ENCODE measurements around the gene DUSP19.

DUSP19 gene

GRCh38 chr2:183113630-183114029, 35.1 kb downstream of the DUSP19 start:
- H2BK120ac ChIP-seq (ENCODE audit: low read depth, low read length), result no peak overlapping the region
- no peak overlapping the region for H3K56ac ChIP-seq (ENCODE audit: low read length)
- no peak overlapping the region for H2BK5ac ChIP-seq (ENCODE audit: low read length)
- H2AK5ac ChIP-seq (ENCODE audit: low read length), result no peak overlapping the region
- H3K79me1 ChIP-seq (ENCODE audit: low read length), result no peaks in the 10 kb centered on the region
- no peaks in the 10 kb centered on the region for H3K79me2 ChIP-seq (ENCODE audit: control insufficient read depth, insufficient read depth, low read length)
- no peak overlapping the region for H3K4me3 ChIP-seq (ENCODE audit: low read length)
- H3K9ac ChIP-seq (ENCODE audit: low read length), result no peak overlapping the region
- H3K4me1 ChIP-seq (ENCODE audit: control insufficient read depth, low read depth, low read length), result no peaks in the 10 kb centered on the region
- H3K4ac ChIP-seq (ENCODE audit: low read depth, low read length), result no peak overlapping the region
- H3K23ac ChIP-seq (ENCODE audit: low read length), result no peak overlapping the region
- no peak overlapping the region for H3K27ac ChIP-seq (ENCODE audit: low read depth, low read length)
- H4K8ac ChIP-seq (ENCODE audit: low read depth, low read length), result no peak overlapping the region
- H3K27me3 ChIP-seq (ENCODE audit: insufficient read depth, low read length, poor library complexity), result no peaks in the 10 kb centered on the region
- H2BK15ac ChIP-seq (replicated peaks; ENCODE audit: low read depth), result no peak overlapping the region
- H3K18ac ChIP-seq (ENCODE audit: low read length), result no peak overlapping the region
- H4K5ac ChIP-seq (ENCODE audit: low read length), result no peak overlapping the region
- no peak for DNase-seq
- H3K4me2 ChIP-seq (ENCODE audit: low read length), result no peak overlapping the region
- no CpG with 5 or more reads among the region's 2 CpGs for WGBS (ENCODE audit: extremely low coverage, insufficient coverage, low lambda C conversion rate)
- H3K36me3 ChIP-seq (ENCODE audit: control insufficient read depth, insufficient read depth, low read length), result no peaks in the 10 kb centered on the region

DNA sequence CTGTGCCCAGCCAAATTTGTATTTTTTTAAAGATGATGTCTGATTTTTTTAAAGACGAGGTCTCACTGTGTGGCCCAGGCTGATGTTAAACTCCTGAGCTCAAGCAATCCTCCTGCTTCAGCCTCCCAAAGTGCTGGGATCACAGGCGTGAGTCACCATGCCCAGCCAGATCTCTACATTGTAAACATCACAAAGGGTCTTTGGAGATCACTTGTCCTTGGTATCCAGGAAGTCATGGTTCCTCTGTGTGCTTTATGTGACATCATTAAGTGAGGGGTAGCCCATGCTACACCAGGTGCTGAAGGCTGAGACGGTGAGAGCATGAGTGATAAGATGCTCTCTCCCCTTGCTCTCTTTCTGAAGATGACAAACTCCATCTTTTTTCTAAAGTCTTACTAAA, 38.7 kb downstream of the DUSP19 start:
- Histone ChIP-seq H2BK15ac (replicated peaks; ENCODE audit: low read depth) (no peak overlapping the region), H3K27me3 (ENCODE audit: insufficient read depth, low read length, poor library complexity) (no peaks in the 10 kb centered on the region), H3K4ac (ENCODE audit: low read depth, low read length) (no peak overlapping the region), H3K56ac (ENCODE audit: low read length) (no peak overlapping the region), H3K79me2 (ENCODE audit: control insufficient read depth, insufficient read depth, low read length) (no peaks in the 10 kb centered on the region), H4K8ac (ENCODE audit: low read depth, low read length) (no peak overlapping the region), H2BK5ac (ENCODE audit: low read length) (no peak overlapping the region), H3K18ac (ENCODE audit: low read length) (no peak overlapping the region), H4K5ac (ENCODE audit: low read length) (no peak overlapping the region), H2BK120ac (ENCODE audit: low read depth, low read length) (no peak overlapping the region), H3K4me1 (ENCODE audit: control insufficient read depth, low read depth, low read length) (no peaks in the 10 kb centered on the region), H3K9ac (ENCODE audit: low read length) (no peak overlapping the region), H3K79me1 (ENCODE audit: low read length) (no peaks in the 10 kb centered on the region), H3K4me3 (ENCODE audit: low read length) (no peak overlapping the region), H3K36me3 (ENCODE audit: control insufficient read depth, insufficient read depth, low read length) (no peaks in the 10 kb centered on the region), H2AK5ac (ENCODE audit: low read length) (no peak overlapping the region), H3K23ac (ENCODE audit: low read length) (no peak overlapping the region), H3K27ac (ENCODE audit: low read depth, low read length) (no peak overlapping the region), H3K4me2 (ENCODE audit: low read length) (no peak overlapping the region)
- no CpG with 5 or more reads among the region's 3 CpGs for WGBS (ENCODE audit: extremely low coverage, insufficient coverage, low lambda C conversion rate)
- DNase-seq, result peak; percentile 37

- Histone ChIP-seq H3K27me3 (ENCODE audit: insufficient read depth, low read length, poor library complexity) (no peaks in the 10 kb centered on the region), H3K56ac (ENCODE audit: low read length) (peak overlapping the region; percentile 89), H2BK5ac (ENCODE audit: low read length) (no peak overlapping the region), H2BK120ac (ENCODE audit: low read depth, low read length) (no peak overlapping the region), H3K4me3 (ENCODE audit: low read length) (no peak overlapping the region), H3K23ac (ENCODE audit: low read length) (no peak overlapping the region), H3K4me1 (ENCODE audit: control insufficient read depth, low read depth, low read length) (peaks cover 2% of the 10 kb centered on the region), H2BK15ac (replicated peaks; ENCODE audit: low read depth) (no peak overlapping the region), H3K4me2 (ENCODE audit: low read length) (peak overlapping the region; percentile 63), H3K79me1 (ENCODE audit: low read length) (no peaks in the 10 kb centered on the region), H3K36me3 (ENCODE audit: control insufficient read depth, insufficient read depth, low read length) (no peaks in the 10 kb centered on the region), H4K8ac (ENCODE audit: low read depth, low read length) (no peak overlapping the region), H3K4ac (ENCODE audit: low read depth, low read length) (no peak overlapping the region), H4K5ac (ENCODE audit: low read length) (no peak overlapping the region), H3K79me2 (ENCODE audit: control insufficient read depth, insufficient read depth, low read length) (peaks cover 26% of the 10 kb centered on the region), H2AK5ac (ENCODE audit: low read length) (no peak overlapping the region), H3K18ac (ENCODE audit: low read length) (no peak overlapping the region), H3K27ac (ENCODE audit: low read depth, low read length) (no peak overlapping the region), H3K9ac (ENCODE audit: low read length) (peak overlapping the region; percentile 82)
- WGBS (ENCODE audit: extremely low coverage, insufficient coverage, low lambda C conversion rate), result no CpG with 5 or more reads among the region's 17 CpGs
- no peak for DNase-seq
Observed at GRCh38 chr2:183123117-183123958, 44.8 kb downstream of the DUSP19 start.

GRCh38 chr2:183123959-183124221, 45.3 kb downstream of the DUSP19 start:
- Histone ChIP-seq H3K27ac (ENCODE audit: low read depth, low read length) (no peak overlapping the region), H3K4me2 (ENCODE audit: low read length) (peak overlapping the region; percentile 63), H3K4me3 (ENCODE audit: low read length) (peak overlapping the region; percentile 61), H2BK120ac (ENCODE audit: low read depth, low read length) (no peak overlapping the region), H3K36me3 (ENCODE audit: control insufficient read depth, insufficient read depth, low read length) (no peaks in the 10 kb centered on the region), H3K56ac (ENCODE audit: low read length) (peak overlapping the region; percentile 89), H2AK5ac (ENCODE audit: low read length) (no peak overlapping the region), H2BK5ac (ENCODE audit: low read length) (no peak overlapping the region), H3K4me1 (ENCODE audit: control insufficient read depth, low read depth, low read length) (peaks cover 2% of the 10 kb centered on the region), H3K9ac (ENCODE audit: low read length) (peak overlapping the region; percentile 82), H3K18ac (ENCODE audit: low read length) (no peak overlapping the region), H3K79me1 (ENCODE audit: low read length) (no peaks in the 10 kb centered on the region), H3K79me2 (ENCODE audit: control insufficient read depth, insufficient read depth, low read length) (peaks cover 30% of the 10 kb centered on the region), H3K4ac (ENCODE audit: low read depth, low read length) (peak overlapping the region; percentile 46), H4K8ac (ENCODE audit: low read depth, low read length) (no peak overlapping the region), H3K27me3 (ENCODE audit: insufficient read depth, low read length, poor library complexity) (no peaks in the 10 kb centered on the region), H4K5ac (ENCODE audit: low read length) (no peak overlapping the region), H3K23ac (ENCODE audit: low read length) (no peak overlapping the region), H2BK15ac (replicated peaks; ENCODE audit: low read depth) (no peak overlapping the region)
- DNase-seq, result no peak
- no CpG with 5 or more reads among the region's 7 CpGs for WGBS (ENCODE audit: extremely low coverage, insufficient coverage, low lambda C conversion rate)

DNA sequence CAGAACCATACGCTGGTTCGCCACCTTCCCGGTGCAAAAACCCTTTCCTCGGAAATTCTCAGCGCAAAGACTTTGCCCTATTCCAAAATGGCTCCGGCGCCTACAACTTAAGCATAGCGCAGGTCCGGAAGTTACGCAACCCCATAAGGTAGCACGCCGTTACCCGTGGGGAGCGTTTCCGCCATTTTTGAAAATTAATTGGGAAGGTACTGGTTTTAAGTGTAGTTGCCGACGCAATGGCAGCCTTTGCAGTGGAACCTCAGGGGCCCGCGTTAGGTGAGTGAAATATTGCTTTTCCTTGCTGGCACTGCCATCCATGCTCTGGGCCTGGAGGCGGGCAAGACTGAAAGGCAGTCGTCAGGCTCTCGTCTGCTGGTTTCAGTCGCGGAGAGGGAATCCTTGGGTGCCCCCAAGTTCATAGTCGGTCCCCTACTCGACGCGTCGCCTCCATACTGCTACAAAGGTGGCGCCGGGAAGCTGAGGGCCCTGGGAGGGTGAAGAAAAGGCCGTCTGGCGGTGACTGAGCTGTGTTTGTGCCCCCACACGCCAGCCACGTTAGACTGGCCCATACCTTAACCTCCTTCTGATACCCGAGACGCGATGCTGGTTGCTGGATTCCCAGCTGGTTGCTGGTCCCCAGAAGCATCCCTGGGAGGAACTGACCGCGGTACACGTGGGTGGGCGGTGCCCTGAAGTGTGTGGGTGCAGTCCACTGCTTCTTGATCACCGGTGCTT, 45.8 kb downstream of the DUSP19 start, which contains the start of gene NUP35:
TSS of gene NUP35 (plus strand) at position 222 of the 735 bp plus-strand sequence. CDS start at position 237, 15 bp downstream.
- no peak within 1 kb of the TSS for H2AK5ac ChIP-seq (ENCODE audit: low read length)
- H3K9ac ChIP-seq (ENCODE audit: low read length), result peak within 1 kb of the TSS; percentile 86
- H2BK5ac ChIP-seq (ENCODE audit: low read length), result peak within 1 kb of the TSS; percentile 68
- peak within 1 kb of the TSS; percentile 6 for H3K18ac ChIP-seq (ENCODE audit: low read length)
- H4K5ac ChIP-seq (ENCODE audit: low read length), result no peak within 1 kb of the TSS
- peak; percentile 96 for DNase-seq
- no peak within 1 kb of the TSS for H2BK120ac ChIP-seq (ENCODE audit: low read depth, low read length)
- peaks cover 2% of the 10 kb centered on the region for H3K4me1 ChIP-seq (ENCODE audit: control insufficient read depth, low read depth, low read length)
- no peak within 1 kb of the TSS for H3K23ac ChIP-seq (ENCODE audit: low read length)
- peak within 1 kb of the TSS; percentile 86 for H3K27ac ChIP-seq (ENCODE audit: low read depth, low read length)
- no peak within 1 kb of the TSS for H4K8ac ChIP-seq (ENCODE audit: low read depth, low read length)
- H3K27me3 ChIP-seq (ENCODE audit: insufficient read depth, low read length, poor library complexity), result no peaks in the 10 kb centered on the region
- peaks cover 31% of the 10 kb centered on the region for H3K79me2 ChIP-seq (ENCODE audit: control insufficient read depth, insufficient read depth, low read length)
- H3K4ac ChIP-seq (ENCODE audit: low read depth, low read length), result peak within 1 kb of the TSS; percentile 46
- H3K4me2 ChIP-seq (ENCODE audit: low read length), result peak within 1 kb of the TSS; percentile 64
- peak within 1 kb of the TSS; percentile 89 for H3K56ac ChIP-seq (ENCODE audit: low read length)
- H3K4me3 ChIP-seq (ENCODE audit: low read length), result peak within 1 kb of the TSS; percentile 76
- no peak within 1 kb of the TSS for H2BK15ac ChIP-seq (replicated peaks; ENCODE audit: low read depth)
- no peaks in the 10 kb centered on the region for H3K79me1 ChIP-seq (ENCODE audit: low read length)
- no peaks in the 10 kb centered on the region for H3K36me3 ChIP-seq (ENCODE audit: control insufficient read depth, insufficient read depth, low read length)
- no CpG with 5 or more reads among the region's 43 CpGs for WGBS (ENCODE audit: extremely low coverage, insufficient coverage, low lambda C conversion rate)
